ENCODE results near the gene AGPAT3. TPM values are rescaled to one million over a fixed set of nuclear protein-coding genes. Genes with fewer than 3 reads are reported as not detected.

The AGPAT3 gene
- total and polyA plus RNA-seq, 7 experiments from 2014 or later: 11.4 to 121 (median 62.5) TPM

DNA sequence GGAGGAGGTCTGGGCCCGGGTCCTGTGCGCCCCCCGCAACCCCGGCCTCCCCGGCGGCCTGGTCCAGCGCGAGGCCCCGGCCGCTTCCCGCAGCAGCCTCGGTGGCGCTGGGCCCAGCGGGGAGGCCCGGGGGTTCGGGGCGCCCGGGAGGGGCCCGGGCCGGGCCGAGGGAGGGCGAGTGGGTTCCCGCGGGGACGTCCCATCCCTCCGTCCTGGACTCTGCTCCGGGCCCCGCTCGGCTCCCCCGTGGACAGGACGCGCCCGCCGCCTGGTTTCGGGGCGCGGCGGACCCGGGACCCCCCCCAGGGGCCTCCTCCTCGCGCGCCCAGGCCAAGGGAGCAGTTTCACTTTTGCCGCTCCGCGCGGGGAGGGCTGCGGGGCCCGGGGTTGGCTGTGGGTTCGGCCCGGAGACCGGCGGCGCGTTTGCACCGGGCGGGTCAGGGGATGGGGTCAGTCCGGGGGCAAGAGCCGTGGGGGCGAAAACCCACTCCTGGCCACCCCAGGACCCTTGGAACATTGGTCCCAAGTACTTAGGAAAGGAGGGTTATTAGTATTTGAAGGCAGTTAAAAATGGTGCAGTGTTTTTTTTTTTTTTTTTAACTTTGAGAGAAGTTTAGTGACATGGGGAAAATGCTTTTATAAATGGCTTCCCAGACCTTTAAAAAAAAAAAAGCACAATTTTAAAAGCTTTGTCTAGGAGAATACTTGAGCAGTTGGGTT is 677 bp downstream of the AGPAT3 start:
- Histone ChIP-seq H3K4me3 (ENCODE audit: low read length) (peak overlapping the region; percentile 62), H3K27me3 (ENCODE audit: control insufficient read depth in 2 of 2, insufficient read depth in 2 of 2, low read length in 2 of 2) (no peaks in the 10 kb centered on the region), H3K27ac (ENCODE audit: low read depth, low read length) (peak overlapping the region; percentile 72), H3K9me3 (ENCODE audit: control insufficient read depth in 2 of 3, low read length in 3 of 3) (no peaks in the 10 kb centered on the region), H3K36me3 (ENCODE audit: control insufficient read depth in 2 of 3, insufficient read depth in 3 of 3, low read length in 3 of 3) (peaks cover 0 to 17% (median 0%) of the 10 kb centered on the region in 3 experiments), H3K4me1 (ENCODE audit: control insufficient read depth in 2 of 2, insufficient read depth in 2 of 2, low read length in 2 of 2) (peaks cover 17 to 18% of the 10 kb centered on the region in 2 donors)
- Mint-ChIP-seq H3K36me3 (peaks cover 0 to 14% (median 5%) of the 10 kb centered on the region in 5 donors), H3K27me3 (peaks cover 0 to 1% (median 0%) of the 10 kb centered on the region in 5 donors), H3K4me3 (peak overlapping the region; percentile 79 to 89 (median 85)), H3K27ac (peak overlapping the region; percentile 77 to 91 (median 89)), H3K9me3 (no peaks in the 10 kb centered on the region), H3K4me1 (peaks cover 26 to 45% (median 36%) of the 10 kb centered on the region in 7 donors)
- CTCF ChIA-PET: interaction anchor here (0.5 to 1.3 kb wide), 3 partner anchors 17 to 74 kb away, joined by 3 to 4 read pairs (median 3); no protein-coding TSS in a partner anchor
- intact Hi-C loops (cut with micrococcal nuclease): loop anchor here (1.0 to 10.0 kb wide), 11 partner anchors 29 to 1059 kb away; partner anchors contain the start of genes CSTB (in 1 of the 2), ITGB2 (in 1 of the 2), PKNOX1 (in 1 of the 2) and RRP1 (in 1 of the 2)
- POLR2A ChIA-PET: interaction anchor here (0.7 to 1.8 kb wide), 4 partner anchors 21 to 55 kb away, joined by 3 to 9 read pairs (median 6); no protein-coding TSS in a partner anchor
- peak; percentile 70 for ATAC-seq
- peak; percentile 47 to 71 (median 58) for DNase-seq

- Histone ChIP-seq H3K27me3 (ENCODE audit: control insufficient read depth in 2 of 2, insufficient read depth in 2 of 2, low read length in 2 of 2) (no peaks in the 10 kb centered on the region), H3K27ac (ENCODE audit: low read depth, low read length) (peak overlapping the region; percentile 72), H3K9me3 (ENCODE audit: control insufficient read depth in 2 of 3, low read length in 3 of 3) (no peaks in the 10 kb centered on the region), H3K36me3 (ENCODE audit: control insufficient read depth in 2 of 3, insufficient read depth in 3 of 3, low read length in 3 of 3) (peaks cover 0 to 17% (median 0%) of the 10 kb centered on the region in 3 experiments), H3K4me1 (ENCODE audit: control insufficient read depth in 2 of 2, insufficient read depth in 2 of 2, low read length in 2 of 2) (peaks cover 18 to 21% of the 10 kb centered on the region in 2 donors), H3K4me3 (ENCODE audit: low read length) (peak overlapping the region; percentile 62)
- peaks cover 0 to 16% (median 5%) of the 10 kb centered on the region in 5 donors for H3K36me3 Mint-ChIP-seq
- H3K9me3 Mint-ChIP-seq: no peaks in the 10 kb centered on the region
- H3K4me3 Mint-ChIP-seq: peak overlapping the region; percentile 79 to 89 (median 85)
- intact Hi-C loops (cut with micrococcal nuclease): loop anchor here (1.0 to 10.0 kb wide), 9 partner anchors 29 to 1059 kb away; partner anchors contain the start of genes ITGB2 (in 1 of the 2) and PKNOX1 (in 1 of the 2)
- POLR2A ChIA-PET: interaction anchor here (0.7 to 1.8 kb wide), 4 partner anchors 20 to 55 kb away, joined by 3 to 9 read pairs (median 6); no protein-coding TSS in a partner anchor
- peaks cover 0 to 1% (median 0%) of the 10 kb centered on the region in 5 donors for H3K27me3 Mint-ChIP-seq
- peak overlapping the region; percentile 77 to 91 (median 89) for H3K27ac Mint-ChIP-seq
- ATAC-seq: peak; percentile 42
- peaks cover 28 to 50% (median 41%) of the 10 kb centered on the region in 7 donors for H3K4me1 Mint-ChIP-seq
- peak in 5 of 9 donors; percentile 17 to 44 (median 31) for DNase-seq
- CTCF ChIA-PET: interaction anchor here (0.5 to 1.3 kb wide), 3 partner anchors 17 to 73 kb away, joined by 3 to 4 read pairs (median 3); no protein-coding TSS in a partner anchor
These were observed 1.2 kb downstream of the AGPAT3 start for GRCh38 chr21:43866260-43866629.

GRCh38 chr21:43866659-43867331 is 1.8 kb downstream of the AGPAT3 start:
- peaks cover 0 to 17% (median 0%) of the 10 kb centered on the region in 3 experiments for H3K36me3 ChIP-seq (ENCODE audit: control insufficient read depth in 2 of 3, insufficient read depth in 3 of 3, low read length in 3 of 3)
- H3K27me3 ChIP-seq (ENCODE audit: control insufficient read depth in 2 of 2, insufficient read depth in 2 of 2, low read length in 2 of 2): no peaks in the 10 kb centered on the region
- intact Hi-C loops (cut with micrococcal nuclease): loop anchor here (1.0 to 10.0 kb wide), 9 partner anchors 28 to 1058 kb away; partner anchors contain the start of genes ITGB2 (in 1 of the 2) and PKNOX1 (in 1 of the 2)
- Mint-ChIP-seq H3K9me3 (no peaks in the 10 kb centered on the region), H3K27ac (peak overlapping the region; percentile 77 to 91 (median 89)), H3K36me3 (peaks cover 0 to 19% (median 5%) of the 10 kb centered on the region in 5 donors), H3K4me3 (peak overlapping the region; percentile 79 to 89 (median 85)), H3K4me1 (peaks cover 28 to 56% (median 47%) of the 10 kb centered on the region in 7 donors), H3K27me3 (peaks cover 0 to 1% (median 0%) of the 10 kb centered on the region in 5 donors)
- H3K27ac ChIP-seq (ENCODE audit: low read depth, low read length): peak overlapping the region; percentile 72
- peak; percentile 69 for ATAC-seq
- peaks cover 18 to 22% of the 10 kb centered on the region in 2 donors for H3K4me1 ChIP-seq (ENCODE audit: control insufficient read depth in 2 of 2, insufficient read depth in 2 of 2, low read length in 2 of 2)
- H3K4me3 ChIP-seq (ENCODE audit: low read length): peak overlapping the region; percentile 62
- DNase-seq: peak in 7 of 9 donors; percentile 11 to 61 (median 21)
- POLR2A ChIA-PET: interaction anchor here (0.7 to 1.8 kb wide), 3 partner anchors 33 to 54 kb away, joined by 5 to 9 read pairs (median 8); no protein-coding TSS in a partner anchor
- CTCF ChIA-PET: interaction anchor here (0.5 to 0.8 kb wide), 2 partner anchors 18 to 64 kb away, joined by 3 to 4 read pairs; no protein-coding TSS in a partner anchor
- no peaks in the 10 kb centered on the region for H3K9me3 ChIP-seq (ENCODE audit: control insufficient read depth in 2 of 3, low read length in 3 of 3)

GRCh38 chr21:43867332-43867703 is 2.3 kb downstream of the AGPAT3 start:
- no peaks in the 10 kb centered on the region for H3K9me3 ChIP-seq (ENCODE audit: control insufficient read depth in 2 of 3, low read length in 3 of 3)
- CTCF ChIA-PET: no interaction called here
- peaks cover 18 to 22% of the 10 kb centered on the region in 2 donors for H3K4me1 ChIP-seq (ENCODE audit: control insufficient read depth in 2 of 2, insufficient read depth in 2 of 2, low read length in 2 of 2)
- no peak for DNase-seq
- Mint-ChIP-seq H3K27ac (peak overlapping the region; percentile 76 to 91 (median 88)), H3K9me3 (no peaks in the 10 kb centered on the region), H3K27me3 (peaks cover 0 to 1% (median 0%) of the 10 kb centered on the region in 5 donors), H3K4me3 (peak overlapping the region; percentile 79 to 89 (median 85)), H3K36me3 (peaks cover 0 to 20% (median 5%) of the 10 kb centered on the region in 5 donors), H3K4me1 (peaks cover 28 to 60% (median 50%) of the 10 kb centered on the region in 7 donors)
- POLR2A ChIA-PET: interaction anchor here (1.8 kb wide), 1 partner anchor 54 kb away, joined by 8 read pairs; no protein-coding TSS in a partner anchor
- peaks cover 0 to 17% (median 0%) of the 10 kb centered on the region in 3 experiments for H3K36me3 ChIP-seq (ENCODE audit: control insufficient read depth in 2 of 3, insufficient read depth in 3 of 3, low read length in 3 of 3)
- H3K27me3 ChIP-seq (ENCODE audit: control insufficient read depth in 2 of 2, insufficient read depth in 2 of 2, low read length in 2 of 2): no peaks in the 10 kb centered on the region
- ATAC-seq: no peak
- H3K27ac ChIP-seq (ENCODE audit: low read depth, low read length): peak overlapping the region; percentile 72
- H3K4me3 ChIP-seq (ENCODE audit: low read length): peak overlapping the region; percentile 62
- intact Hi-C loops (cut with micrococcal nuclease): loop anchor here (2.0 to 10.0 kb wide), 6 partner anchors 27 to 1057 kb away; partner anchors contain the start of genes ITGB2 (in 1 of the 2) and PKNOX1 (in 1 of the 2)

DNA sequence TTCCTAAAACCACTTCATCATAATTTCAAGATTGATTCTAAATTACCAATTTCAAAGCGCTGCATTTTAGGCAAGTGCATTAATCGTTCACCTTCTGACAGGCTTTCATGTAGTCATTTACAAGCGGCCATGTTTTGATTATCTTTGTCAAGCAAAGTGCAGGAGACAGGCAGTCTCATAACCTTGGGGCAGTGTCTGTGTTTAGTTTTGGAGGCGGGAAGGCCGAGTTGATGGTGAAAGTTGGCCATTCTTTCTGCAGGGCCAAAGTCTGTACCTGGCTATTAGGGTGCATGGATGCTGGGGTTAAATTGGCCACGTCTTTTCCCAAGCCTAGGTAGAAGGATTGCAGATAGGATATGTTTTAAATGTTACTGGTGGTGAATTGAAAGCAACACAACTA is 2.9 kb downstream of the AGPAT3 start:
- ATAC-seq (no peak), DNase-seq (no peak)
- Mint-ChIP-seq H3K4me1 (peaks cover 34 to 66% (median 56%) of the 10 kb centered on the region in 7 donors), H3K27me3 (peaks cover 0 to 1% (median 0%) of the 10 kb centered on the region in 5 donors), H3K4me3 (peak overlapping the region in 9 of 10 donors; percentile 79 to 89 (median 85)), H3K36me3 (peaks cover 0 to 27% (median 9%) of the 10 kb centered on the region in 5 donors), H3K27ac (peak overlapping the region; percentile 67 to 91 (median 83)), H3K9me3 (no peaks in the 10 kb centered on the region)
- Histone ChIP-seq H3K9me3 (ENCODE audit: control insufficient read depth in 2 of 3, low read length in 3 of 3) (no peaks in the 10 kb centered on the region), H3K36me3 (ENCODE audit: control insufficient read depth in 2 of 3, insufficient read depth in 3 of 3, low read length in 3 of 3) (peaks cover 0 to 19% (median 0%) of the 10 kb centered on the region in 3 experiments), H3K27ac (ENCODE audit: low read depth, low read length) (peak overlapping the region; percentile 72), H3K4me1 (ENCODE audit: control insufficient read depth in 2 of 2, insufficient read depth in 2 of 2, low read length in 2 of 2) (peaks cover 18 to 22% of the 10 kb centered on the region in 2 donors), H3K4me3 (ENCODE audit: low read length) (no peak overlapping the region), H3K27me3 (ENCODE audit: control insufficient read depth in 2 of 2, insufficient read depth in 2 of 2, low read length in 2 of 2) (no peaks in the 10 kb centered on the region)
- ChIA-PET POLR2A (interaction anchor here (1.0 kb wide), 1 partner anchor 20 kb away, joined by 3 read pairs; no protein-coding TSS in a partner anchor), CTCF (no interaction called here)
- intact Hi-C loops (cut with micrococcal nuclease): loop anchor here (2.0 to 10.0 kb wide), 6 partner anchors 27 to 1057 kb away; partner anchors contain the start of genes ITGB2 (in 1 of the 2) and PKNOX1 (in 1 of the 2)
